Ascending aorta (tissue), 2 donors: ENCODE data around the gene NARS2. TPM values are rescaled to one million over a fixed set of nuclear protein-coding genes. Genes with fewer than 3 reads are reported as not detected.
"Not testable (repeated sequence)": the region's sequence is repeated elsewhere in the genome, so short reads cannot be mapped to it uniquely, and the experiment has no call there.

Experiments used
- DNase-seq, 2 donors: peaks; one replicate each; pipeline ENCODE4 v3.0.0-alpha.2; 2019; ENCODE audit warnings: low spot score in 2 of 2
- H3K27ac ChIP-seq, 2 donors: fragments of 200-600 bp; sonication (generic); one replicate each; pipeline ENCODE4 v1.5.1; 2016 to 2017; ENCODE audit warnings: mild to moderate bottlenecking in 1 of 2
- H3K27me3 ChIP-seq: fragments of 200-600 bp; sonication (generic); one replicate; pipeline ENCODE4 v1.5.1; 2017
- H3K36me3 ChIP-seq, 2 donors: fragments of 200-600 bp; sonication (generic); one replicate each; pipeline ENCODE4 v1.5.1; 2016
- H3K4me1 ChIP-seq, 2 donors: fragments of 200-600 bp; sonication (generic); one replicate each; pipeline ENCODE4 v1.5.1; 2016 to 2017; ENCODE audit warnings: mild to moderate bottlenecking in 1 of 2
- H3K4me3 ChIP-seq, 2 donors: fragments of 200-600 bp; sonication (generic); one replicate each; pipeline ENCODE4 v1.5.1; 2016 to 2017; ENCODE audit warnings: mild to moderate bottlenecking in 1 of 2
- H3K9me3 ChIP-seq, 2 donors: fragments of 200-600 bp; sonication (generic); one replicate each; pipeline ENCODE4 v1.5.1; 2016
- CTCF ChIP-seq, 3 experiments: fragments of 200-600 bp in 2 of 3; fragments of 450-650 bp in 1 of 3; sonication (generic) in 2 of 3; IDR thresholded peaks; one replicate each; pipeline ENCODE4 v1.5.1; 2016 to 2019; ENCODE audit warnings: antibody characterized with exemption in 3 of 3, mild to moderate bottlenecking in 1 of 3, moderate library complexity in 1 of 3
- intact Hi-C: fragments of 100-400 bp; cut with DNase I; formaldehyde crosslinking; loops from one replicate; pipeline ENCODE4 v1.15.1; 2023
- total RNA-seq: library from RNA; depleted of rRNA; stranded (reverse); fragments of >200 nt; gene quantifications from one replicate; pipeline ENCODE4 v1.1.0, GENCODE V29; 2016

The NARS2 gene
- total RNA-seq, 1 donor from 2014 or later = 7.8 TPM

GRCh38 chr11:78612721-78613377, 38.2 kb upstream of the NARS2 start:
- DNase-seq = no peak
- intact Hi-C loops = no loop called here
- no peaks in the 10 kb centered on the region for H3K36me3 ChIP-seq
- TF ChIP-seq CTCF (IDR thresholded peaks at IDR 0.05) = no peak
- H3K4me3 ChIP-seq = no peak overlapping the region
- no peaks in the 10 kb centered on the region for H3K9me3 ChIP-seq
- H3K27me3 ChIP-seq = no peaks in the 10 kb centered on the region
- no peaks in the 10 kb centered on the region for H3K4me1 ChIP-seq
- no peak overlapping the region for H3K27ac ChIP-seq

- H3K27ac ChIP-seq, H3K4me3 ChIP-seq, H3K9me3 ChIP-seq, intact Hi-C loops, H3K36me3 ChIP-seq, H3K4me1 ChIP-seq, H3K27me3 ChIP-seq, DNase-seq: not testable (repeated sequence)
These were observed 34.7 kb upstream of the NARS2 start for GRCh38 chr11:78609321-78609720.

- Histone ChIP-seq H3K4me1 (no peaks in the 10 kb centered on the region), H3K9me3 (no peaks in the 10 kb centered on the region), H3K27ac (no peak overlapping the region), H3K4me3 (no peak overlapping the region), H3K27me3 (no peaks in the 10 kb centered on the region), H3K36me3 (no peaks in the 10 kb centered on the region)
- intact Hi-C loops = no loop called here
- no peak for DNase-seq
- no peak for TF ChIP-seq CTCF (IDR thresholded peaks at IDR 0.05)
These were observed 33.0 kb upstream of the NARS2 start for GRCh38 chr11:78607696-78608095.

- Histone ChIP-seq H3K4me3 (no peak overlapping the region), H3K27ac (no peak overlapping the region), H3K9me3 (no peaks in the 10 kb centered on the region), H3K36me3 (no peaks in the 10 kb centered on the region), H3K27me3 (no peaks in the 10 kb centered on the region), H3K4me1 (no peaks in the 10 kb centered on the region)
- TF ChIP-seq CTCF (IDR thresholded peaks at IDR 0.05) = no peak
- intact Hi-C loops = no loop called here
- no peak for DNase-seq
These were observed 32.0 kb upstream of the NARS2 start for GRCh38 chr11:78606667-78607066.

- no peaks in the 10 kb centered on the region for H3K36me3 ChIP-seq
- H3K27me3 ChIP-seq = no peaks in the 10 kb centered on the region
- no peak overlapping the region for H3K4me3 ChIP-seq
- intact Hi-C loops = no loop called here
- DNase-seq = no peak
- TF ChIP-seq CTCF (IDR thresholded peaks at IDR 0.05) = no peak
- no peaks in the 10 kb centered on the region for H3K9me3 ChIP-seq
- H3K4me1 ChIP-seq = no peaks in the 10 kb centered on the region
- H3K27ac ChIP-seq = no peak overlapping the region
These were observed 30.6 kb upstream of the NARS2 start for GRCh38 chr11:78605296-78605695.

- H3K4me3 ChIP-seq = no peak overlapping the region
- no peak for DNase-seq
- TF ChIP-seq CTCF (IDR thresholded peaks at IDR 0.05) = no peak
- no peaks in the 10 kb centered on the region for H3K27me3 ChIP-seq
- intact Hi-C loops = no loop called here
- H3K4me1 ChIP-seq = no peaks in the 10 kb centered on the region
- no peak overlapping the region for H3K27ac ChIP-seq
- no peaks in the 10 kb centered on the region for H3K36me3 ChIP-seq
- no peaks in the 10 kb centered on the region for H3K9me3 ChIP-seq
These were observed 29.1 kb upstream of the NARS2 start for GRCh38 chr11:78603792-78604191.

GRCh38 chr11:78602771-78603170, 28.1 kb upstream of the NARS2 start:
- H3K36me3 ChIP-seq, H3K9me3 ChIP-seq, intact Hi-C loops, H3K4me1 ChIP-seq, DNase-seq, H3K27ac ChIP-seq, H3K4me3 ChIP-seq, H3K27me3 ChIP-seq: not testable (repeated sequence)

- H3K9me3 ChIP-seq, H3K27me3 ChIP-seq, DNase-seq, H3K4me3 ChIP-seq, intact Hi-C loops, H3K4me1 ChIP-seq, H3K27ac ChIP-seq, H3K36me3 ChIP-seq: not testable (repeated sequence)
These were observed 26.4 kb upstream of the NARS2 start for GRCh38 chr11:78601066-78601465.

- H3K27me3 ChIP-seq, H3K4me3 ChIP-seq, H3K9me3 ChIP-seq, H3K36me3 ChIP-seq, intact Hi-C loops, DNase-seq, H3K4me1 ChIP-seq, H3K27ac ChIP-seq: not testable (repeated sequence)
These were observed 22.9 kb upstream of the NARS2 start for GRCh38 chr11:78597579-78597978.
